RWPE2 (cell line): ENCODE results near the gene CRIM1.
"Not testable (repeated sequence)": the region's sequence is repeated elsewhere in the genome, so short reads cannot be mapped to it uniquely, and the experiment has no call there.

Experiments
- ATAC-seq: fragments of 200-7000 bp; cut with Tn5 transposase; 3 replicates; pipeline ENCODE4 v1.9.1; 2021; ENCODE audit warnings: low read depth
- DNase-seq: peaks from one replicate; pipeline ENCODE4 v3.0.0-alpha.2; 2020; ENCODE audit warnings: low spot score
- H3K27ac ChIP-seq: fragments of 450-650 bp; 2 replicates; pipeline ENCODE4 v1.5.1; 2017; ENCODE audit warnings: mild to moderate bottlenecking; ENCODE audit not compliant: poor library complexity, severe bottlenecking
- H3K27me3 ChIP-seq: fragments of 250-450 bp; sonication (Bioruptor Pico); 2 replicates; pipeline ENCODE4 v1.5.1; 2021; ENCODE audit warnings: mild to moderate bottlenecking, moderate library complexity; ENCODE audit not compliant: insufficient read depth, poor library complexity, severe bottlenecking
- H3K36me3 ChIP-seq: fragments of 250-450 bp; sonication (Bioruptor Pico); 2 replicates; pipeline ENCODE4 v1.5.1; 2020; ENCODE audit warnings: low read depth, mild to moderate bottlenecking, moderate library complexity
- H3K4me1 ChIP-seq: fragments of 250-450 bp; sonication (Bioruptor Pico); 2 replicates; pipeline ENCODE4 v1.5.1; 2021; ENCODE audit warnings: mild to moderate bottlenecking, moderate library complexity; ENCODE audit not compliant: insufficient read depth, poor library complexity, severe bottlenecking
- H3K4me3 ChIP-seq: fragments of 250-450 bp; sonication (Bioruptor Pico); 2 replicates; pipeline ENCODE4 v1.5.1; 2021; ENCODE audit warnings: mild to moderate bottlenecking, moderate library complexity; ENCODE audit not compliant: severe bottlenecking
- H3K9me3 ChIP-seq: fragments of 250-450 bp; sonication (Bioruptor Pico); 2 replicates; pipeline ENCODE4 v1.5.1; 2021; ENCODE audit warnings: mild to moderate bottlenecking, moderate library complexity; ENCODE audit not compliant: severe bottlenecking
- CTCF ChIP-seq: fragments of 450-650 bp; IDR thresholded peaks from one replicate; pipeline ENCODE4 v1.5.1; 2017; ENCODE audit warnings: mild to moderate bottlenecking, moderate library complexity; ENCODE audit not compliant: poor library complexity, severe bottlenecking

The CRIM1 gene

GRCh38 chr2:36355151-36355889, at the start of gene CRIM1:
TSS of gene CRIM1 (plus strand) at chr2:36355778. CDS start at chr2:36356293, 515 bp downstream.
- H3K27me3 ChIP-seq: no peaks in the 10 kb centered on the region
- peaks cover 36% of the 10 kb centered on the region for H3K4me1 ChIP-seq
- H3K9me3 ChIP-seq: no peaks in the 10 kb centered on the region
- TF ChIP-seq CTCF: no peak
- DNase-seq: peak; percentile 88
- peaks cover 18% of the 10 kb centered on the region for H3K36me3 ChIP-seq
- peak within 1 kb of the TSS; percentile 98 for H3K27ac ChIP-seq
- H3K4me3 ChIP-seq: peak within 1 kb of the TSS; percentile 78
- ATAC-seq: peak; percentile 42

GRCh38 chr2:36307441-36307840, 48.1 kb upstream of the CRIM1 start:
- H3K36me3 ChIP-seq: no peaks in the 10 kb centered on the region
- peaks cover 3% of the 10 kb centered on the region for H3K27me3 ChIP-seq
- H3K9me3 ChIP-seq: no peaks in the 10 kb centered on the region
- H3K4me1 ChIP-seq: no peaks in the 10 kb centered on the region
- H3K27ac ChIP-seq: no peak overlapping the region
- no peak overlapping the region for H3K4me3 ChIP-seq
- no peak for DNase-seq
- ATAC-seq: no peak
- no peak for TF ChIP-seq CTCF

- not testable (repeated sequence) for H3K9me3 ChIP-seq, H3K27me3 ChIP-seq, ATAC-seq, DNase-seq, H3K36me3 ChIP-seq, H3K4me3 ChIP-seq, H3K27ac ChIP-seq, H3K4me1 ChIP-seq
Measured at GRCh38 chr2:36310444-36310843, 45.1 kb upstream of the CRIM1 start.

- Histone ChIP-seq H3K4me3 (no peak overlapping the region), H3K27ac (no peak overlapping the region), H3K4me1 (no peaks in the 10 kb centered on the region), H3K27me3 (no peaks in the 10 kb centered on the region), H3K36me3 (no peaks in the 10 kb centered on the region), H3K9me3 (no peaks in the 10 kb centered on the region)
- ATAC-seq (no peak), DNase-seq (no peak)
- peak; percentile 36 for TF ChIP-seq CTCF
Measured at GRCh38 chr2:36318547-36318946, 37.0 kb upstream of the CRIM1 start.

GRCh38 chr2:36322108-36322507, 33.5 kb upstream of the CRIM1 start:
- H3K36me3 ChIP-seq: no peaks in the 10 kb centered on the region
- peak; percentile 51 for TF ChIP-seq CTCF
- no peak overlapping the region for H3K27ac ChIP-seq
- H3K4me3 ChIP-seq: no peak overlapping the region
- peak; percentile 61; the same call in 2 of the 3 replicates for ATAC-seq
- H3K4me1 ChIP-seq: no peaks in the 10 kb centered on the region
- DNase-seq: no peak
- no peaks in the 10 kb centered on the region for H3K9me3 ChIP-seq
- H3K27me3 ChIP-seq: no peaks in the 10 kb centered on the region
